Mammary epithelial cell (primary cell): ENCODE results near the gene BANP.

Source experiments
- CTCF ChIP-seq, 2 donors: IDR thresholded peaks in 1 of 2; conservative IDR thresholded peaks in 1 of 2; 2 replicates each; pipeline ENCODE4 v1.5.1; 2011 to 2012; ENCODE audit warnings: inconsistent platforms in 2 of 2, low read length in 2 of 2, mild to moderate bottlenecking in 2 of 2, control low read depth in 1 of 2, low read depth in 1 of 2; ENCODE audit not compliant: insufficient read depth in 1 of 2; ENCODE audit errors: extremely low read depth in 1 of 2
- EZH2 ChIP-seq: IDR thresholded peaks from 2 replicates; pipeline ENCODE4 v1.6.1; 2012; ENCODE audit warnings: low read length, inconsistent platforms, borderline replicate concordance

- TF ChIP-seq CTCF (conservative IDR thresholded peaks at IDR 0.05 in 1 of 2, IDR thresholded peaks at IDR 0.05 in 1 of 2; ENCODE audit: extremely low read depth in 1 of 2, insufficient read depth in 1 of 2, low read depth in 1 of 2, low read length in 2 of 2) (no peak), EZH2 (no peak)
These were observed 122.0 kb downstream of the BANP start for GRCh38 chr16:88073201-88073721.
